ENCODE data around the gene PLEKHB2. TPM values are rescaled to one million over a fixed set of nuclear protein-coding genes. Genes with fewer than 3 reads are reported as not detected.

Gene PLEKHB2
- total RNA-seq, 1 experiment from 2014 or later = 139 TPM

GRCh38 chr2:131094463-131095281 is 10.5 kb upstream of the PLEKHB2 start:
- BruUV-seq (replicated peaks) = no TSS peak
- POLR2A ChIA-PET = no interaction called here
- CTCF ChIA-PET = interaction anchor here (3.5 kb wide), 1 partner anchor 9 kb away, joined by 14 read pairs; the partner anchor contains the start of gene PLEKHB2

GRCh38 chr2:131103165-131103564 is 2.0 kb upstream of the PLEKHB2 start:
- H3K9me3 Mint-ChIP-seq (ENCODE audit: unreplicated experiment) = no peaks in the 10 kb centered on the region
- intact Hi-C loops (cut with micrococcal nuclease; ENCODE audit: unreplicated experiment) = no loop called here
- 0 out of 2 replicates have a peak, but pooled peaks cover 13% of the 10 kb centered on the region for H3K4me1 ChIP-seq
- no TSS peak for BruUV-seq (replicated peaks)
- no peaks in the 10 kb centered on the region for H3K27me3 Mint-ChIP-seq (ENCODE audit: insufficient read depth, unreplicated experiment)
- no peak for DNase-seq
- H3K27me3 ChIP-seq (replicated peaks; ENCODE audit: control insufficient read depth, insufficient read depth, low read length) = no peaks in the 10 kb centered on the region
- no peak overlapping the region for H3K27ac Mint-ChIP-seq (ENCODE audit: unreplicated experiment)
- H3K4me3 Mint-ChIP-seq (ENCODE audit: unreplicated experiment) = no peak overlapping the region
- no peaks in the 10 kb centered on the region for H3K9me3 ChIP-seq
- H3K36me3 ChIP-seq (ENCODE audit: control insufficient read depth, insufficient read depth, low read length) = no peaks in the 10 kb centered on the region
- POLR2A ChIA-PET = interaction anchor here (0.6 kb wide), 1 partner anchor 10 kb away, joined by 3 read pairs; the partner anchor contains the start of gene FAM168B
- CTCF ChIA-PET = interaction anchor here (2.7 kb wide), 1 partner anchor 9 kb away, joined by 14 read pairs; the partner anchor contains the start of gene FAM168B
- no peak overlapping the region for H3K4me3 ChIP-seq (ENCODE audit: low read depth, low read length)
- TF ChIP-seq, protein P1, sequence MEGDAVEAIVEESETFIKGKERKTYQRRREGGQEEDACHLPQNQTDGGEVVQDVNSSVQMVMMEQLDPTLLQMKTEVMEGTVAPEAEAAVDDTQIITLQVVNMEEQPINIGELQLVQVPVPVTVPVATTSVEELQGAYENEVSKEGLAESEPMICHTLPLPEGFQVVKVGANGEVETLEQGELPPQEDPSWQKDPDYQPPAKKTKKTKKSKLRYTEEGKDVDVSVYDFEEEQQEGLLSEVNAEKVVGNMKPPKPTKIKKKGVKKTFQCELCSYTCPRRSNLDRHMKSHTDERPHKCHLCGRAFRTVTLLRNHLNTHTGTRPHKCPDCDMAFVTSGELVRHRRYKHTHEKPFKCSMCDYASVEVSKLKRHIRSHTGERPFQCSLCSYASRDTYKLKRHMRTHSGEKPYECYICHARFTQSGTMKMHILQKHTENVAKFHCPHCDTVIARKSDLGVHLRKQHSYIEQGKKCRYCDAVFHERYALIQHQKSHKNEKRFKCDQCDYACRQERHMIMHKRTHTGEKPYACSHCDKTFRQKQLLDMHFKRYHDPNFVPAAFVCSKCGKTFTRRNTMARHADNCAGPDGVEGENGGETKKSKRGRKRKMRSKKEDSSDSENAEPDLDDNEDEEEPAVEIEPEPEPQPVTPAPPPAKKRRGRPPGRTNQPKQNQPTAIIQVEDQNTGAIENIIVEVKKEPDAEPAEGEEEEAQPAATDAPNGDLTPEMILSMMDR (IDR thresholded peaks at IDR 0.05; ENCODE audit: insufficient read depth in 1 of 2, low read depth in 1 of 2, low read length in 1 of 2, severe bottlenecking in 1 of 2, unreplicated experiment in 1 of 2) = no peak
- H3K36me3 Mint-ChIP-seq (ENCODE audit: insufficient read depth, unreplicated experiment) = peaks cover 24% of the 10 kb centered on the region
- H3K4me1 Mint-ChIP-seq (ENCODE audit: low read depth, unreplicated experiment) = peaks cover 19% of the 10 kb centered on the region

More at GRCh38 chr2:131094463-131095281, 10.5 kb upstream of the PLEKHB2 start:
- Mint-ChIP-seq H3K4me3 (ENCODE audit: unreplicated experiment) (peak overlapping the region; percentile 90), H3K4me1 (ENCODE audit: low read depth, unreplicated experiment) (peaks cover 9% of the 10 kb centered on the region), H3K36me3 (ENCODE audit: insufficient read depth, unreplicated experiment) (peaks cover 45% of the 10 kb centered on the region), H3K27me3 (ENCODE audit: insufficient read depth, unreplicated experiment) (no peaks in the 10 kb centered on the region), H3K9me3 (ENCODE audit: unreplicated experiment) (no peaks in the 10 kb centered on the region), H3K27ac (ENCODE audit: unreplicated experiment) (peak overlapping the region; percentile 98)
- Histone ChIP-seq H3K4me1 (peaks cover 16% of the 10 kb centered on the region), H3K4me3 (ENCODE audit: low read depth, low read length) (no peak overlapping the region), H3K27me3 (replicated peaks; ENCODE audit: control insufficient read depth, insufficient read depth, low read length) (no peaks in the 10 kb centered on the region), H3K9me3 (no peaks in the 10 kb centered on the region), H3K36me3 (ENCODE audit: control insufficient read depth, insufficient read depth, low read length) (no peaks in the 10 kb centered on the region)
- TF ChIP-seq, protein P1 (IDR thresholded peaks at IDR 0.05; ENCODE audit: insufficient read depth in 1 of 2, low read depth in 1 of 2, low read length in 1 of 2, severe bottlenecking in 1 of 2, unreplicated experiment in 1 of 2) = no peak
- intact Hi-C loops (cut with micrococcal nuclease; ENCODE audit: unreplicated experiment) = loop anchor here (5.0 kb wide), 1 partner anchor 398 kb away; the partner anchor contains the start of gene MZT2A
- no peak for DNase-seq

DNA sequence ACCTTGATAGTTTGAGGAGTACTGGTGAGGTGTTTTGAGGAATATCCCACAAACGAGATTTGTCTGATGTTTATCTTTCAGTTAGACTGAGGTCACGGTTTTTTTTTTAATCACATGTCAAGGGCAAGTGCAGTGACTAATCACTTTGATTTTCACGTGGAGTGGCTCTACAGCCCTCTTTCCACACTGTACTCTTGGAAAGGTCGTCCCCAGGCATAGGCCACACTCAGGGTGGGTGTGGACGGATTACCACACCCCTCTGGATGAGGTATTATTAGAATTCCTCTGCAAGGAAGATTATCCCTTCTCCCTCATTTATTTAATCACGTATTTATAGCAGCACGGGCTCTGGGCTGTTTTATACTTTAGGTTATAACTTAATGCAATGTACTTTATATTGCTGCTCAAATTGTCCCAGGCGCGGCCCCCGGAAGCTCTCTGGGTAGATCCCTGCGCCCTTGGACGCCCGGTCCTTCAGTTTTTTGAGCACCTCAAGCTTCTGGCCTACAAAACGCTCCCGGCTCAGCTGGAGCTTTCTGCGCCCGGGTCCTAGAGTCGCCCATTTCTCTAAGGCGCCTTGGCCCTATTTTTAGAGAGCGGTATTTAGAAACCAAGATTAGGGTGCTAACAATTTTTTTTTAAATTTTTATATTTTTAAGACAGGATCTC is 515 bp upstream of the PLEKHB2 start:
- TF ChIP-seq, protein P1 (IDR thresholded peaks at IDR 0.05; ENCODE audit: insufficient read depth in 1 of 2, low read depth in 1 of 2, low read length in 1 of 2, severe bottlenecking in 1 of 2, unreplicated experiment in 1 of 2) = no peak
- Histone ChIP-seq H3K4me1 (0 out of 2 replicates have a peak, but pooled peaks cover 13% of the 10 kb centered on the region), H3K4me3 (ENCODE audit: low read depth, low read length) (peak overlapping the region; percentile 97), H3K9me3 (no peaks in the 10 kb centered on the region), H3K27me3 (replicated peaks; ENCODE audit: control insufficient read depth, insufficient read depth, low read length) (no peaks in the 10 kb centered on the region), H3K36me3 (ENCODE audit: control insufficient read depth, insufficient read depth, low read length) (no peaks in the 10 kb centered on the region)
- intact Hi-C loops (cut with micrococcal nuclease; ENCODE audit: unreplicated experiment) = loop anchor here (1.0 kb wide), 1 partner anchor 11 kb away; the partner anchor contains the start of gene FAM168B
- peaks cover 29% of the 10 kb centered on the region for H3K36me3 Mint-ChIP-seq (ENCODE audit: insufficient read depth, unreplicated experiment)
- TSS peak; percentile 86 for BruUV-seq (replicated peaks)
- H3K4me3 Mint-ChIP-seq (ENCODE audit: unreplicated experiment) = peak overlapping the region; percentile 96
- H3K9me3 Mint-ChIP-seq (ENCODE audit: unreplicated experiment) = no peaks in the 10 kb centered on the region
- H3K4me1 Mint-ChIP-seq (ENCODE audit: low read depth, unreplicated experiment) = peaks cover 19% of the 10 kb centered on the region
- ChIA-PET CTCF (interaction anchor here (2.7 kb wide), 1 partner anchor 11 kb away, joined by 14 read pairs; the partner anchor contains the start of gene FAM168B), POLR2A (interaction anchor here (0.5 to 2.0 kb wide), 2 partner anchors 11 to 13 kb away, joined by 3 to 18 read pairs; partner anchors contain the start of gene FAM168B)
- H3K27me3 Mint-ChIP-seq (ENCODE audit: insufficient read depth, unreplicated experiment) = no peaks in the 10 kb centered on the region
- peak overlapping the region; percentile 92 for H3K27ac Mint-ChIP-seq (ENCODE audit: unreplicated experiment)
- DNase-seq = peak in 1 of 2 experiments; percentile 58
